ENCODE measurements around the gene CADM2.

Gene CADM2

DNA sequence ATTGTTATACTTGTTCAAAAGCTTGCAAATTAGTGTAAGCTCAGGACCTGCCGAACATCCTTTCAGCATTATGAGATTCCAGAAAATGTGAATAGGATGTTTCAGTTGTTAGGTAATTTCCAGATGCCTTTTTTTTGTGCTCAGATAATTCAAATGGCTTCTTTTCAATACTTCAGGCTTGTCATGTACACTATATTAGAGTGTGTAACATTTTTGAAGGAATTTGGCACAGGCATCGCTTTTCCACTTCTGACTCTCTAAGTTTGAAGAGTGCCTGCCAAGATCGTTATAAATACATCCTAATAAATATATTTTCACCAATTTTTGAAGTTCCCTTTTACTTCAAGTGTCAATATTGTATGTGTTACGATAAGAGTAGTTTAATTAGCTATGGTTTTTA lies 35.2 kb downstream of the CADM2 start:
- no peak overlapping the region for H3K4me3 ChIP-seq (ENCODE audit: low read length)
- TF ChIP-seq, protein P1, sequence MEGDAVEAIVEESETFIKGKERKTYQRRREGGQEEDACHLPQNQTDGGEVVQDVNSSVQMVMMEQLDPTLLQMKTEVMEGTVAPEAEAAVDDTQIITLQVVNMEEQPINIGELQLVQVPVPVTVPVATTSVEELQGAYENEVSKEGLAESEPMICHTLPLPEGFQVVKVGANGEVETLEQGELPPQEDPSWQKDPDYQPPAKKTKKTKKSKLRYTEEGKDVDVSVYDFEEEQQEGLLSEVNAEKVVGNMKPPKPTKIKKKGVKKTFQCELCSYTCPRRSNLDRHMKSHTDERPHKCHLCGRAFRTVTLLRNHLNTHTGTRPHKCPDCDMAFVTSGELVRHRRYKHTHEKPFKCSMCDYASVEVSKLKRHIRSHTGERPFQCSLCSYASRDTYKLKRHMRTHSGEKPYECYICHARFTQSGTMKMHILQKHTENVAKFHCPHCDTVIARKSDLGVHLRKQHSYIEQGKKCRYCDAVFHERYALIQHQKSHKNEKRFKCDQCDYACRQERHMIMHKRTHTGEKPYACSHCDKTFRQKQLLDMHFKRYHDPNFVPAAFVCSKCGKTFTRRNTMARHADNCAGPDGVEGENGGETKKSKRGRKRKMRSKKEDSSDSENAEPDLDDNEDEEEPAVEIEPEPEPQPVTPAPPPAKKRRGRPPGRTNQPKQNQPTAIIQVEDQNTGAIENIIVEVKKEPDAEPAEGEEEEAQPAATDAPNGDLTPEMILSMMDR (IDR thresholded peaks at IDR 0.05; ENCODE audit: insufficient read depth, low read depth, low read length, missing control alignments), result no peak
- no peak for DNase-seq (ENCODE audit: low read depth)

DNA sequence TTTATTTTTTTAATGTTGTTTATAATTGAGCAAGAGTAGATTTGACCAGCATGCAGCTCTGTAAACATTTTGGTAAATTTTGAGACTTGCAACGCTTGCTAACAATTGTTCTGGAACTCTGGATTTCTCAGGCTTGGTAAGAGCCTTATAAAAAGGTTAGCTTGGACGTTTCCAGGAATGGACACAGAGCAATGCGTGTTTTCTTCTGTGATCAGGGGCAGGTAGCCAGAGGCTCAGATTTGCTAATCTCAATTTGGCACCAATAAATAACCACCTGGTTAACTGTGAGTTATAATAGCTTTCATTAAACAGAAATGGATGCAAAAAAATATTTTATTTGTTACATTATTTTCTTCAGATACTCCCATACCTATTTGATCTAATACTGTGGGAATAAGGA lies 39.8 kb downstream of the CADM2 start:
- DNase-seq (ENCODE audit: low read depth), result no peak
- TF ChIP-seq, protein P1 (IDR thresholded peaks at IDR 0.05; ENCODE audit: insufficient read depth, low read depth, low read length, missing control alignments), result no peak
- no peak overlapping the region for H3K4me3 ChIP-seq (ENCODE audit: low read length)

DNA sequence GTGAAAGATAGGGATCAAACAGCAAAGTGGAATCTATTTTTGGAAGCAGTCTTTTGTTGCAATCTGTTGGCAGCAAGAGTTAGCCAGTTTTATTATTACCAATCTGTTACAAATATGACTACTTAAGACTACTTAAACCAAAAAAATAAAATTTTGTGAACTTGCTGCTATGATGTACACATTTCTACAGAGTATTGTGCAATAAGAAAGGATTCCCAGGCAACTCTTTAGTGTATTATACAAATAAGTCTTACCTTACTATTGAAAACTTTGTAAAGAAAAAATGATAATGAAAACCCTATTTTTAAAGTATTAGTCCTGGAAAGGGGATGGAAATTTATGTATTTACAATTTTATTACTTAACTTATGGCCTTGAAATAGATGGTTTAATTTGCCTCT lies 44.7 kb downstream of the CADM2 start:
- no peak overlapping the region for H3K4me3 ChIP-seq (ENCODE audit: low read length)
- TF ChIP-seq, protein P1 (IDR thresholded peaks at IDR 0.05; ENCODE audit: insufficient read depth, low read depth, low read length, missing control alignments), result no peak
- DNase-seq (ENCODE audit: low read depth), result no peak

DNA sequence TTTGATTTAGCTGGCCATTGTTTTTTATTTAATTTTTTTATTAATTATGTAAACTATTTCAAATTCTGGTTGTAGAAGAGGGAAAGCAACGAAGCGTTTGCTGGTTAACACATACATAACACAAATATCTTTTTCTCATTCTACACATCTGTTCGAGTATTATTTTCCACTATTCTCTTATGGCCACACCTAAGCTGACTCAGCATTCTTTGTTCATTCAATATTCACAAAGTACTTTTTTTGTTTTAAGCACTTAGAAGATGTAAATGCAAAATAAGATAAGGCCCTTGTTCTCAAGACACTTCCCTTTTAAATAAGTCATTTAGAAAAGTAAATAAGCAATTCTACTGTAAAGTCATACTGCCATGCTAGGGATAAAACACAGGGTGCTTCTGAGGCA lies 45.4 kb downstream of the CADM2 start:
- no peak overlapping the region for H3K4me3 ChIP-seq (ENCODE audit: low read length)
- no peak for DNase-seq (ENCODE audit: low read depth)
- TF ChIP-seq, protein P1 (IDR thresholded peaks at IDR 0.05; ENCODE audit: insufficient read depth, low read depth, low read length, missing control alignments), result no peak

DNA sequence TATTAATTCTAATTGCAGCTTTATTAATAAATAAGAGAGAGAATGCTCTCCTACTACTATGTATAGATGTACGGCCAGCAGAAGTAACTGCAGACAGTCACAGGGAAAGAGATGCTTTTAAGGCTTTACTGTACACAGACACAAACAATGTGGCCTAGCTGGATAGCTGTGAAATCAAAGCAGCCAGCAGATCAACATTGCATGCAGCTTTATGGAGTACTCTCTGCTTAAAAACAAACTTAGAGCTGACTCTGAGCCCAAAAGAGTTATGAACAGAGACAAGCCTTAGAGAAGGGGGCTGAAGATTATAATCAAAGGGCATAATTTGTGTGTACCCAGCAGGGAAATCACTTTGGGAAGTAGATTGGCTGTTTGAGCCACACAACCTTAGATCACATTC lies 47.2 kb downstream of the CADM2 start:
- TF ChIP-seq, protein P1 (IDR thresholded peaks at IDR 0.05; ENCODE audit: insufficient read depth, low read depth, low read length, missing control alignments), result no peak
- no peak for DNase-seq (ENCODE audit: low read depth)
- H3K4me3 ChIP-seq (ENCODE audit: low read length), result no peak overlapping the region

DNA sequence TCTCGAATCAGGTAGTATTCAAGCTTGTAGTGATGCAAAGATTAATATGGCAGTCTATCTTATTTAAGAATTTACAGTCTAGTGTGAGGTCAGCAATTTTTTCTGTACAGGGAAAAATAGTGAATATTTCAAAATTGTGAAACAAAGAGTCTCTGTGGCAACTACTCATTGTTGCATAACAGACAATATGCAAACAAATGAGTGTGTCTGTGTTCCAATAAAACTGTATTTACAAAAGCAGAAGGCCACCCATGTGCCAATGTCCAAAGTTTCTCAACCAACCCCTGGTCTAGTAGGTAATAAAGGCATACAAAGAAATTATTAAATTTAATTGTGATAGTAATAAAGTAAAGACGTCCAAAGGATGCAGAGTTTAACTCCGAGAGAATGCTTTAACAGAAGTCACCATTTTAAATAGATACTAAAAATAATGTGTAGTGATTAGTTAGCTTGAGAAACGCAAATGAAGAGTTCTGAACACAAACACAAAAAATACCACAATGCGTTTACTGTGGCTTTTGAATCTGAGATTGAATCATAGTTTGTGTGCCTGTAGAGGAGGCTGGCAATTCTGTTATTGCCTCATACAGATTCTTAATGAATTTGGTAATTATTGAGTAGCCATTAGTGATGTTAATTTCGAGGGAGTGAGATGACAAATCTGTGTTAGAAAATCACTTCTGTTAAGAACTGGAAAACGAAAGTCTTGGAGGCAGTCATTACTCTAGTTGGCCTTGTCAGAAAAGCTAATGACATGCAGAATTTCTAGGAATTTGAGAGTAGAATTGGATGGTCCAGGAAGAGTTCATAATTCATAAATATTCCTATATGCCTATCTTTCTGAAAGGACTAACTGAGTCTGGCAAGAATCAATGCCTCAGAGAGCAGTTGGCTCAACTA lies 48.7 kb downstream of the CADM2 start:
- H3K4me3 ChIP-seq (ENCODE audit: low read length), result no peak overlapping the region
- peak; percentile 43 for DNase-seq (ENCODE audit: low read depth)
- TF ChIP-seq, protein P1 (IDR thresholded peaks at IDR 0.05; ENCODE audit: insufficient read depth, low read depth, low read length, missing control alignments), result no peak

DNA sequence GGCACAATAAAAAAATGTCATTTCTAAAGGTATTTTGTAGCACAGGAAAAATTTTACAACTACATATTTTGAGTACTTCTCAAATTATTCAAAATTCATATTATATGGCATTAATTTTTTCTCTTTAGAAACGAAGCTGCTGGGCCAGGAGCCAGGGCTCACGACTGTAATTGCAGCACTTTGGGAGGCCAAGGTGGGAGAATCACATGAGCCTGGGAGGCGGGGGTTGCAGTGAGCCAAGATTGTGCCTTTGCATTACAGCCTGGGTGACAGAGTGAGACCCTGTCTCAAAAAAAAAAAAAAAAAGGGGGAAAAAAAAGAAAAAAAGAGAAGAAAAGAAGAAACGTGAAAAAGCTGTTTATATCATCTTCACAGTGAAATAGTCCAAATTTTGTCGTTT lies 62.0 kb downstream of the CADM2 start:
- TF ChIP-seq, protein P1 (IDR thresholded peaks at IDR 0.05; ENCODE audit: insufficient read depth, low read depth, low read length, missing control alignments), result no peak
- no peak for DNase-seq (ENCODE audit: low read depth)
- H3K4me3 ChIP-seq (ENCODE audit: low read length), result no peak overlapping the region
